Ectodermal cell (in vitro differentiated cells): ENCODE data around the gene SHLD2.
"Not testable (repeated sequence)": the region's sequence is repeated elsewhere in the genome, so short reads cannot be mapped to it uniquely, and the experiment has no call there.

Source experiments
- H3K27ac ChIP-seq: 2 replicates; pipeline ENCODE4 v1.7.0; 2013; ENCODE audit warnings: mild to moderate bottlenecking, low read depth, low read length; ENCODE audit not compliant: insufficient read depth, poor library complexity, severe bottlenecking
- H3K27me3 ChIP-seq: 2 replicates; pipeline ENCODE4 v1.7.0; 2013; ENCODE audit warnings: mild to moderate bottlenecking, low read length; ENCODE audit not compliant: insufficient read depth, control insufficient read depth, poor library complexity, severe bottlenecking
- H3K36me3 ChIP-seq: one replicate; pipeline ENCODE4 v1.7.0; 2013; ENCODE audit warnings: low read length; ENCODE audit not compliant: control insufficient read depth, insufficient read depth
- H3K4me1 ChIP-seq: one replicate; pipeline ENCODE4 v1.7.0; 2013; ENCODE audit warnings: low read length; ENCODE audit not compliant: control insufficient read depth, insufficient read depth
- H3K4me3 ChIP-seq: 2 replicates; pipeline ENCODE4 v1.7.0; 2013; ENCODE audit warnings: low read depth, low read length, control low read depth; ENCODE audit not compliant: insufficient read depth
- H3K9me3 ChIP-seq: 2 replicates; pipeline ENCODE4 v1.7.0; 2013; ENCODE audit warnings: mild to moderate bottlenecking, low read length, moderate library complexity; ENCODE audit not compliant: control insufficient read depth
- WGBS, 2 experiments: methylation state at CpG; one replicate each; pipeline ENCODE4 v1.1.7; 2013; ENCODE audit warnings: missing lambda C conversion rate in 2 of 2; 5-methylcytosine and 5-hydroxymethylcytosine counted together

The SHLD2 gene

GRCh38 chr10:87210309-87210708 lies 115.3 kb downstream of the SHLD2 start:
- H3K4me3 ChIP-seq, H3K36me3 ChIP-seq, H3K27me3 ChIP-seq, H3K9me3 ChIP-seq, H3K27ac ChIP-seq, H3K4me1 ChIP-seq: not testable (repeated sequence)
- WGBS, 2 experiments, result 82 to 97% methylated on average over 3 of the region's 5 CpGs

- not testable (repeated sequence) for H3K9me3 ChIP-seq, H3K4me1 ChIP-seq, H3K27me3 ChIP-seq, H3K27ac ChIP-seq, H3K4me3 ChIP-seq, H3K36me3 ChIP-seq
- WGBS, 2 experiments, result 90 to 95% methylated on average over 2 of the region's 2 CpGs
Observed at GRCh38 chr10:87211848-87212247, 116.8 kb downstream of the SHLD2 start.

- H3K27ac ChIP-seq, H3K36me3 ChIP-seq, H3K27me3 ChIP-seq, H3K9me3 ChIP-seq, H3K4me3 ChIP-seq, H3K4me1 ChIP-seq: not testable (repeated sequence)
- WGBS, 2 experiments, result 80 to 97% methylated on average over 1 to 7 of the region's 8 CpGs
Observed at GRCh38 chr10:87213150-87213765, 118.3 kb downstream of the SHLD2 start.

GRCh38 chr10:87213806-87214205 lies 118.8 kb downstream of the SHLD2 start:
- not testable (repeated sequence) for H3K4me3 ChIP-seq, H3K36me3 ChIP-seq, H3K27me3 ChIP-seq, H3K4me1 ChIP-seq, H3K27ac ChIP-seq, H3K9me3 ChIP-seq
- 92 to 94% methylated on average over 21 of the region's 21 CpGs for WGBS, 2 experiments

- not testable (repeated sequence) for H3K9me3 ChIP-seq, H3K27me3 ChIP-seq, H3K4me1 ChIP-seq, H3K36me3 ChIP-seq, H3K27ac ChIP-seq, H3K4me3 ChIP-seq
- 91 to 94% methylated on average over 11 of the region's 11 CpGs for WGBS, 2 experiments
Observed at GRCh38 chr10:87216120-87216519, 121.1 kb downstream of the SHLD2 start.

GRCh38 chr10:87219370-87219769 lies 124.4 kb downstream of the SHLD2 start:
- not testable (repeated sequence) for H3K27ac ChIP-seq

GRCh38 chr10:87222789-87223188 lies 127.8 kb downstream of the SHLD2 start:
- H3K36me3 ChIP-seq, H3K4me3 ChIP-seq, H3K27me3 ChIP-seq, H3K9me3 ChIP-seq, H3K4me1 ChIP-seq, H3K27ac ChIP-seq: not testable (repeated sequence)
- WGBS, 2 experiments, result 93 to 95% methylated on average over 30 of the region's 30 CpGs

More at GRCh38 chr10:87219370-87219769, 124.4 kb downstream of the SHLD2 start:
- WGBS, 2 experiments, result no CpG with 5 or more reads among the region's 5 CpGs
- H3K4me1 ChIP-seq, H3K9me3 ChIP-seq, H3K36me3 ChIP-seq, H3K4me3 ChIP-seq, H3K27me3 ChIP-seq: not testable (repeated sequence)

GRCh38 chr10:87225148-87225547 lies 130.1 kb downstream of the SHLD2 start, which contains the start of gene NUTM2A:
NUTM2A (plus strand) TSS chr10:87225448; CDS start chr10:87225831, 383 bp downstream.
- H3K27ac ChIP-seq, H3K27me3 ChIP-seq, H3K36me3 ChIP-seq, H3K4me3 ChIP-seq, H3K9me3 ChIP-seq, H3K4me1 ChIP-seq: not testable (repeated sequence)
- WGBS, 2 experiments, result no CpG with 5 or more reads among the region's 3 CpGs

GRCh38 chr10:87228247-87228646 lies 133.2 kb downstream of the SHLD2 start:
- not testable (repeated sequence) for H3K4me3 ChIP-seq, H3K27me3 ChIP-seq

GRCh38 chr10:87229211-87229610 lies 134.2 kb downstream of the SHLD2 start:
- 90 to 96% methylated on average over 9 of the region's 9 CpGs for WGBS, 2 experiments
- H3K36me3 ChIP-seq, H3K9me3 ChIP-seq, H3K27me3 ChIP-seq, H3K27ac ChIP-seq, H3K4me3 ChIP-seq, H3K4me1 ChIP-seq: not testable (repeated sequence)

More at GRCh38 chr10:87228247-87228646, 133.2 kb downstream of the SHLD2 start:
- H3K27ac ChIP-seq, H3K9me3 ChIP-seq, H3K36me3 ChIP-seq, H3K4me1 ChIP-seq: not testable (repeated sequence)
- WGBS, 2 experiments, result 90 to 97% methylated on average over 3 to 5 of the region's 20 CpGs

GRCh38 chr10:87234854-87235253 lies 139.8 kb downstream of the SHLD2 start:
- H3K27ac ChIP-seq, H3K9me3 ChIP-seq, H3K27me3 ChIP-seq, H3K36me3 ChIP-seq, H3K4me1 ChIP-seq, H3K4me3 ChIP-seq: not testable (repeated sequence)
- 50% methylated on average over 4 of the region's 7 CpGs; no CpG with 5 or more reads in 1 of the 2 experiments for WGBS, 2 experiments
